ENCODE results near the gene TGOLN2. TPM values are rescaled to one million over a fixed set of nuclear protein-coding genes. Genes with fewer than 3 reads are reported as not detected.
A peak's percentile ranks its signal among the peaks of the same experiment; 100 is the strongest.

The TGOLN2 gene

GRCh38 chr2:85273738-85274731, 53.8 kb downstream of the TGOLN2 start:
- peak overlapping the region; percentile 58 for H3K14ac ChIP-seq (ENCODE audit: low read length)
- no peak overlapping the region for H3K4ac ChIP-seq (ENCODE audit: low read length)
- H2BK12ac ChIP-seq (ENCODE audit: low read length), result no peak overlapping the region
- H2AK5ac ChIP-seq (ENCODE audit: low read depth, low read length), result peak overlapping the region; percentile 32
- peak overlapping the region; percentile 15 for H3K18ac ChIP-seq (ENCODE audit: low read length)
- H3K4me3 ChIP-seq (ENCODE audit: low read length in 2 of 2), result no peak overlapping the region
- WGBS, 2 donors (ENCODE audit: extremely low coverage in 2 of 2, insufficient read length in 2 of 2, insufficient replicate concordance in 1 of 2), result no CpG with 5 or more reads among the region's 21 CpGs
- peaks cover 3 to 17% of the 10 kb centered on the region in 2 donors for H3K4me1 ChIP-seq (ENCODE audit: control insufficient read depth in 2 of 2, insufficient read depth in 1 of 2, low read depth in 1 of 2, low read length in 2 of 2)
- H3K23ac ChIP-seq (ENCODE audit: low read depth, low read length, poor library complexity), result peak overlapping the region; percentile 34
- peaks cover 2 to 3% of the 10 kb centered on the region in 2 donors for H3K36me3 ChIP-seq (replicated peaks in 1 of 2; ENCODE audit: control insufficient read depth in 2 of 2, insufficient read depth in 2 of 2, low read length in 2 of 2)
- no peak overlapping the region for H4K91ac ChIP-seq (ENCODE audit: low read depth, low read length, poor library complexity)
- H3K27me3 ChIP-seq (ENCODE audit: control insufficient read depth in 3 of 3, insufficient read depth in 3 of 3, low read depth in 1 of 3, low read length in 3 of 3), result no peaks in the 10 kb centered on the region
- no peak overlapping the region for H4K8ac ChIP-seq (ENCODE audit: low read depth, low read length)
- H3K9ac ChIP-seq (ENCODE audit: low read depth, low read length, poor library complexity), result no peak overlapping the region
- H2BK5ac ChIP-seq (ENCODE audit: low read length), result no peak overlapping the region
- H3K9me3 ChIP-seq (replicated peaks in 1 of 2; ENCODE audit: control insufficient read depth in 2 of 2, insufficient read depth in 1 of 2, low read depth in 1 of 2, low read length in 2 of 2), result no peaks in the 10 kb centered on the region
- H3K4me2 ChIP-seq (ENCODE audit: insufficient read depth, low read length, poor library complexity, severe bottlenecking), result no peak overlapping the region
- no peak overlapping the region for H2AFZ ChIP-seq (ENCODE audit: low read length)
- H2BK15ac ChIP-seq (ENCODE audit: low read length), result no peak overlapping the region
- H3K27ac ChIP-seq (replicated peaks; ENCODE audit: low read length), result no peak overlapping the region
- no peak overlapping the region for H2BK120ac ChIP-seq (ENCODE audit: low read depth, low read length)
- DNase-seq (ENCODE audit: low spot score), result no peak
- no peaks in the 10 kb centered on the region for H3K79me1 ChIP-seq (ENCODE audit: low read depth, low read length)

DNA sequence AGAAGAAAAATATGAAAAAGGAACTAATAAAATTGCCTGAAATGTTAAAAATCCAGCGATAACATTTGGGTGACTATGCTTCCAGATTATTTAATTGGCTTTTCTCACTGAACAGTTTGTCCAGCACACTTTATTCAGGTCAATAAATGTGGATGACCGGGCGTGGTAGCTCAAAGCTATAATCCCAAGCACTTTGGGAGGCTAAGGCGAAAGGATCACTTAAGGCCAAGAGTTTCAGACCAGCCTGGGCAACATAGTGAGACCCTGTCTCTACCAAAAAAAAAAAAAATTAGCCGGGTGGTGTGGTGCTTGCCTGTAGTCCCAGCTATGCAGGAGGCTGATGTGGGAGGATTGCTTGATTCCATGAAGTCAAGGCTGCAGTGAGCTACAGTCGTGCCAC, 55.4 kb downstream of the TGOLN2 start:
- H3K4me3 ChIP-seq (ENCODE audit: low read length in 2 of 2), result no peak overlapping the region
- peaks cover 2 to 3% of the 10 kb centered on the region in 2 donors for H3K36me3 ChIP-seq (replicated peaks in 1 of 2; ENCODE audit: control insufficient read depth in 2 of 2, insufficient read depth in 2 of 2, low read length in 2 of 2)
- H3K14ac ChIP-seq (ENCODE audit: low read length), result no peak overlapping the region
- no peak overlapping the region for H3K18ac ChIP-seq (ENCODE audit: low read length)
- H3K4me2 ChIP-seq (ENCODE audit: insufficient read depth, low read length, poor library complexity, severe bottlenecking), result no peak overlapping the region
- DNase-seq (ENCODE audit: low spot score), result no peak
- no peak overlapping the region for H3K27ac ChIP-seq (replicated peaks; ENCODE audit: low read length)
- H3K23ac ChIP-seq (ENCODE audit: low read depth, low read length, poor library complexity), result no peak overlapping the region
- WGBS, 2 donors (ENCODE audit: extremely low coverage in 2 of 2, insufficient read length in 2 of 2, insufficient replicate concordance in 1 of 2), result no CpG with 5 or more reads among the region's 6 CpGs
- H3K4me1 ChIP-seq (ENCODE audit: control insufficient read depth in 2 of 2, insufficient read depth in 1 of 2, low read depth in 1 of 2, low read length in 2 of 2), result peaks cover 0 to 10% of the 10 kb centered on the region in 2 donors
- no peaks in the 10 kb centered on the region for H3K9me3 ChIP-seq (replicated peaks in 1 of 2; ENCODE audit: control insufficient read depth in 2 of 2, insufficient read depth in 1 of 2, low read depth in 1 of 2, low read length in 2 of 2)
- no peak overlapping the region for H2BK15ac ChIP-seq (ENCODE audit: low read length)
- no peak overlapping the region for H4K8ac ChIP-seq (ENCODE audit: low read depth, low read length)
- no peak overlapping the region for H2BK5ac ChIP-seq (ENCODE audit: low read length)
- H3K4ac ChIP-seq (ENCODE audit: low read length), result no peak overlapping the region
- H4K91ac ChIP-seq (ENCODE audit: low read depth, low read length, poor library complexity), result no peak overlapping the region
- no peaks in the 10 kb centered on the region for H3K27me3 ChIP-seq (ENCODE audit: control insufficient read depth in 3 of 3, insufficient read depth in 3 of 3, low read depth in 1 of 3, low read length in 3 of 3)
- no peak overlapping the region for H2BK120ac ChIP-seq (ENCODE audit: low read depth, low read length)
- H2AK5ac ChIP-seq (ENCODE audit: low read depth, low read length), result no peak overlapping the region
- no peaks in the 10 kb centered on the region for H3K79me1 ChIP-seq (ENCODE audit: low read depth, low read length)
- no peak overlapping the region for H3K9ac ChIP-seq (ENCODE audit: low read depth, low read length, poor library complexity)
- H2BK12ac ChIP-seq (ENCODE audit: low read length), result no peak overlapping the region
- H2AFZ ChIP-seq (ENCODE audit: low read length), result no peak overlapping the region

- DNase-seq (ENCODE audit: low spot score), result no peak
- Histone ChIP-seq H3K4ac (ENCODE audit: low read length) (no peak overlapping the region), H2BK5ac (ENCODE audit: low read length) (no peak overlapping the region), H2BK12ac (ENCODE audit: low read length) (no peak overlapping the region), H3K4me1 (ENCODE audit: control insufficient read depth in 2 of 2, insufficient read depth in 1 of 2, low read depth in 1 of 2, low read length in 2 of 2) (peaks cover 3 to 12% of the 10 kb centered on the region in 2 donors), H3K27ac (replicated peaks; ENCODE audit: low read length) (no peak overlapping the region), H3K23ac (ENCODE audit: low read depth, low read length, poor library complexity) (no peak overlapping the region), H4K91ac (ENCODE audit: low read depth, low read length, poor library complexity) (no peak overlapping the region), H3K36me3 (replicated peaks in 1 of 2; ENCODE audit: control insufficient read depth in 2 of 2, insufficient read depth in 2 of 2, low read length in 2 of 2) (peaks cover 2 to 3% of the 10 kb centered on the region in 2 donors), H3K9ac (ENCODE audit: low read depth, low read length, poor library complexity) (no peak overlapping the region), H3K27me3 (ENCODE audit: control insufficient read depth in 3 of 3, insufficient read depth in 3 of 3, low read depth in 1 of 3, low read length in 3 of 3) (no peaks in the 10 kb centered on the region), H2BK120ac (ENCODE audit: low read depth, low read length) (no peak overlapping the region), H3K18ac (ENCODE audit: low read length) (no peak overlapping the region), H3K14ac (ENCODE audit: low read length) (no peak overlapping the region), H4K8ac (ENCODE audit: low read depth, low read length) (no peak overlapping the region), H3K9me3 (replicated peaks in 1 of 2; ENCODE audit: control insufficient read depth in 2 of 2, insufficient read depth in 1 of 2, low read depth in 1 of 2, low read length in 2 of 2) (no peaks in the 10 kb centered on the region), H3K4me2 (ENCODE audit: insufficient read depth, low read length, poor library complexity, severe bottlenecking) (no peak overlapping the region), H3K79me1 (ENCODE audit: low read depth, low read length) (peaks cover 2% of the 10 kb centered on the region), H2AFZ (ENCODE audit: low read length) (no peak overlapping the region), H2BK15ac (ENCODE audit: low read length) (no peak overlapping the region), H2AK5ac (ENCODE audit: low read depth, low read length) (no peak overlapping the region), H3K4me3 (ENCODE audit: low read length in 2 of 2) (no peak overlapping the region)
- WGBS, 2 donors (ENCODE audit: extremely low coverage in 2 of 2, insufficient read length in 2 of 2, insufficient replicate concordance in 1 of 2), result no CpG with 5 or more reads among the region's 6 CpGs
These were observed 57.8 kb downstream of the TGOLN2 start for GRCh38 chr2:85269959-85270358.

Small RNA genes within 50 kb of the gene (small RNA-seq; reads per million reads assigned to genes)
- not detected for gene AC062037.1 (ENCODE audit: insufficient read depth)
- gene RF00019 (ENCODE audit: insufficient read depth), result not detected
- gene RN7SL113P (ENCODE audit: insufficient read depth), result not detected
